Measurements from ENCODE around the gene CLEC4D. TPM values are rescaled to one million over a fixed set of nuclear protein-coding genes. Genes with fewer than 3 reads are reported as not detected.
"Not testable (repeated sequence)": the region's sequence is repeated elsewhere in the genome, so short reads cannot be mapped to it uniquely, and the experiment has no call there.

Gene CLEC4D
- total RNA-seq, 1 experiment from 2014 or later: 0.42 TPM

DNA sequence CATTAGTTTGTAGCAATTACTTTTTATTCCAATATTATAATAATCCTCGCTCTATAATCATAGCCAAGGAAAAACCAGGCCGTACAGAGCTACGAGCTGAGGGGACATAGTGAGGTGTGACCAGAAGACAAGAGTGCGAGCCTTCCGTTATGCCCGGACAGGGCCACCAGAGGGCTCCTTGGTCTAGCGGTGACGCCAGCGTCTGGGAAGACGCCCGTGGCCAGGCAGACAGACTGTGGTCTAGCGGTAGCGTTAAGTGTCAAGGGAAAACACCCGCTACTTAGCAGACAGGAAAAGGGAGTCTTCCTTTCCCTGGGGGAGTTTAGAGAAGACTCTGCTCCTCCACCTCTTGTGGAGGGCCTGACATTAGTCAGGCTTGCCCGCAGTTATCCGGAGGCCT is 24.5 kb downstream of the CLEC4D start:
- H3K79me2 ChIP-seq (ENCODE audit: insufficient read depth, low read length); H2BK12ac ChIP-seq (ENCODE audit: insufficient read length, low read depth, low read length); H3K4me3 Mint-ChIP-seq; H3K23me2 ChIP-seq (ENCODE audit: insufficient read length, low read depth, low read length, poor library complexity, severe bottlenecking); H3T11ph ChIP-seq (ENCODE audit: low read length); H2AK5ac ChIP-seq (ENCODE audit: insufficient read length, low read length); H3K4me1 ChIP-seq (ENCODE audit: insufficient read depth, low read length); H3K4ac ChIP-seq (ENCODE audit: low read depth, low read length); H3K9ac ChIP-seq (ENCODE audit: extremely low read depth, insufficient read length, low read length); H3K36me3 Mint-ChIP-seq (ENCODE audit: insufficient read depth in 1 of 3, low read depth in 3 of 3); H2BK20ac ChIP-seq (ENCODE audit: low read depth, low read length, poor library complexity, severe bottlenecking); H3K4me2 ChIP-seq (ENCODE audit: insufficient read depth, insufficient read length, low read length); H3K27me3 Mint-ChIP-seq (ENCODE audit: low read depth); H3K56ac ChIP-seq (ENCODE audit: insufficient read length, low read depth, low read length); H3K79me1 ChIP-seq (ENCODE audit: insufficient read depth, low read depth, low read length, poor library complexity, severe bottlenecking); H4K8ac ChIP-seq (replicated peaks; ENCODE audit: insufficient read length, low read depth, low read length); H4K20me1 ChIP-seq (ENCODE audit: control insufficient read depth, insufficient read depth, insufficient read length); H3K9me3 Mint-ChIP-seq; H2BK120ac ChIP-seq (ENCODE audit: low read depth, low read length, poor library complexity, severe bottlenecking); H2AFZ ChIP-seq (ENCODE audit: low read length); H3K18ac ChIP-seq (ENCODE audit: insufficient read length, low read depth, low read length); H3K27me3 ChIP-seq (ENCODE audit: insufficient read depth, low read length); H2BK15ac ChIP-seq (ENCODE audit: low read depth, low read length); H2BK5ac ChIP-seq (ENCODE audit: insufficient read length, low read length); H4K5ac ChIP-seq (ENCODE audit: insufficient read length, low read depth, low read length); H3K23ac ChIP-seq (ENCODE audit: insufficient read length, low read depth, low read length); H3K14ac ChIP-seq (ENCODE audit: insufficient read depth, low read length); H4K91ac ChIP-seq (ENCODE audit: insufficient read length, low read depth, low read length); H3K9me3 ChIP-seq (ENCODE audit: control insufficient read depth, low read depth, low read length); H3K27ac ChIP-seq (ENCODE audit: insufficient read length, low read depth, low read length): not testable (repeated sequence)
- H3K4me1 Mint-ChIP-seq: peaks cover 0 to 11% of the 10 kb centered on the region in 2 experiments; a peak in 2 of 4 replicates
- DNase-seq: peak; percentile 79
- TF ChIP-seq, protein P1, sequence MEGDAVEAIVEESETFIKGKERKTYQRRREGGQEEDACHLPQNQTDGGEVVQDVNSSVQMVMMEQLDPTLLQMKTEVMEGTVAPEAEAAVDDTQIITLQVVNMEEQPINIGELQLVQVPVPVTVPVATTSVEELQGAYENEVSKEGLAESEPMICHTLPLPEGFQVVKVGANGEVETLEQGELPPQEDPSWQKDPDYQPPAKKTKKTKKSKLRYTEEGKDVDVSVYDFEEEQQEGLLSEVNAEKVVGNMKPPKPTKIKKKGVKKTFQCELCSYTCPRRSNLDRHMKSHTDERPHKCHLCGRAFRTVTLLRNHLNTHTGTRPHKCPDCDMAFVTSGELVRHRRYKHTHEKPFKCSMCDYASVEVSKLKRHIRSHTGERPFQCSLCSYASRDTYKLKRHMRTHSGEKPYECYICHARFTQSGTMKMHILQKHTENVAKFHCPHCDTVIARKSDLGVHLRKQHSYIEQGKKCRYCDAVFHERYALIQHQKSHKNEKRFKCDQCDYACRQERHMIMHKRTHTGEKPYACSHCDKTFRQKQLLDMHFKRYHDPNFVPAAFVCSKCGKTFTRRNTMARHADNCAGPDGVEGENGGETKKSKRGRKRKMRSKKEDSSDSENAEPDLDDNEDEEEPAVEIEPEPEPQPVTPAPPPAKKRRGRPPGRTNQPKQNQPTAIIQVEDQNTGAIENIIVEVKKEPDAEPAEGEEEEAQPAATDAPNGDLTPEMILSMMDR (conservative IDR thresholded peaks at IDR 0.05): peak; percentile 74
- WGBS (ENCODE audit: extremely low coverage, insufficient read length, low lambda C conversion rate): no CpG with 5 or more reads among the region's 16 CpGs
- H3K27ac Mint-ChIP-seq: peak overlapping the region in 1 of 3 experiments; percentile 27; a peak in 1 of 7 replicates

DNA sequence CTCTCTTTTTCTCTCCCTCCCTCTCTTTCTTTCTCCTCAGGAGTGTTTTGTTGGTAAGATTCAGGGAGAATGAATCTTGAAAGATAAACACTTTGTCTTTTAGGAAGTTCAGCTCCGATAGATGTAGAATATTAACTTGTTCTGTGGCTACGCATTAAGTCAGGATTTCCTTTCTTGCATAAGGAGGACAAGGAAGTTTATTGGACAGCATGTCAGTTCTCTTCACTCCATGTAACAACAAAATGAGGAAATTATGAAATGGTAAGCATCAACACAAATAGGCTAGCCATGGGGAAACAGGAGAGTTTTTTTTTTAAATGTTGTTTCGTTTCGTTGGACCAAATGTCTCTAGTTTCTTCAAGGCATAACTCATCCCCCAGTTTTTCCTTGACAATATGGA is 27.5 kb downstream of the CLEC4D start, which contains the start of gene CLEC4E:
CLEC4E (minus strand) TSS at position 75 of the 400 bp plus-strand sequence. CDS start 108 bp downstream, outside the sequence.
- H4K91ac ChIP-seq (ENCODE audit: insufficient read length, low read depth, low read length); H3K18ac ChIP-seq (ENCODE audit: insufficient read length, low read depth, low read length); H3K23ac ChIP-seq (ENCODE audit: insufficient read length, low read depth, low read length); H2BK20ac ChIP-seq (ENCODE audit: low read depth, low read length, poor library complexity, severe bottlenecking); H3K36me3 Mint-ChIP-seq (ENCODE audit: insufficient read depth in 1 of 3, low read depth in 3 of 3); H2AK5ac ChIP-seq (ENCODE audit: insufficient read length, low read length); H3K4me3 Mint-ChIP-seq; H4K8ac ChIP-seq (replicated peaks; ENCODE audit: insufficient read length, low read depth, low read length); H3K27me3 ChIP-seq (ENCODE audit: insufficient read depth, low read length); H3K79me2 ChIP-seq (ENCODE audit: insufficient read depth, low read length); H2AFZ ChIP-seq (ENCODE audit: low read length); H3K27ac ChIP-seq (ENCODE audit: insufficient read length, low read depth, low read length); H3K4ac ChIP-seq (ENCODE audit: low read depth, low read length); H3K9me3 ChIP-seq (ENCODE audit: control insufficient read depth, low read depth, low read length); H3K79me1 ChIP-seq (ENCODE audit: insufficient read depth, low read depth, low read length, poor library complexity, severe bottlenecking); H3K23me2 ChIP-seq (ENCODE audit: insufficient read length, low read depth, low read length, poor library complexity, severe bottlenecking); H2BK120ac ChIP-seq (ENCODE audit: low read depth, low read length, poor library complexity, severe bottlenecking); H3K9ac ChIP-seq (ENCODE audit: extremely low read depth, insufficient read length, low read length); H3K4me2 ChIP-seq (ENCODE audit: insufficient read depth, insufficient read length, low read length); H3K4me1 ChIP-seq (ENCODE audit: insufficient read depth, low read length); H3K9me3 Mint-ChIP-seq; H2BK12ac ChIP-seq (ENCODE audit: insufficient read length, low read depth, low read length); H3K27me3 Mint-ChIP-seq (ENCODE audit: low read depth); H3K56ac ChIP-seq (ENCODE audit: insufficient read length, low read depth, low read length); H3K14ac ChIP-seq (ENCODE audit: insufficient read depth, low read length); H2BK5ac ChIP-seq (ENCODE audit: insufficient read length, low read length); H4K5ac ChIP-seq (ENCODE audit: insufficient read length, low read depth, low read length); H3T11ph ChIP-seq (ENCODE audit: low read length); H3K27ac Mint-ChIP-seq; DNase-seq; H4K20me1 ChIP-seq (ENCODE audit: control insufficient read depth, insufficient read depth, insufficient read length); H2BK15ac ChIP-seq (ENCODE audit: low read depth, low read length): not testable (repeated sequence)
- no CpG with 5 or more reads among the region's 4 CpGs for WGBS (ENCODE audit: extremely low coverage, insufficient read length, low lambda C conversion rate)
- peaks cover 3 to 14% of the 10 kb centered on the region in 2 experiments; a peak in 2 of 4 replicates for H3K4me1 Mint-ChIP-seq
